Measurements from ENCODE around the gene SPATS2. TPM values are rescaled to one million over a fixed set of nuclear protein-coding genes. Genes with fewer than 3 reads are reported as not detected.
"Not testable (repeated sequence)": the region's sequence is repeated elsewhere in the genome, so short reads cannot be mapped to it uniquely, and the experiment has no call there.

SPATS2 gene
- total RNA-seq, 1 experiment from 2014 or later, result 50.7 TPM

DNA sequence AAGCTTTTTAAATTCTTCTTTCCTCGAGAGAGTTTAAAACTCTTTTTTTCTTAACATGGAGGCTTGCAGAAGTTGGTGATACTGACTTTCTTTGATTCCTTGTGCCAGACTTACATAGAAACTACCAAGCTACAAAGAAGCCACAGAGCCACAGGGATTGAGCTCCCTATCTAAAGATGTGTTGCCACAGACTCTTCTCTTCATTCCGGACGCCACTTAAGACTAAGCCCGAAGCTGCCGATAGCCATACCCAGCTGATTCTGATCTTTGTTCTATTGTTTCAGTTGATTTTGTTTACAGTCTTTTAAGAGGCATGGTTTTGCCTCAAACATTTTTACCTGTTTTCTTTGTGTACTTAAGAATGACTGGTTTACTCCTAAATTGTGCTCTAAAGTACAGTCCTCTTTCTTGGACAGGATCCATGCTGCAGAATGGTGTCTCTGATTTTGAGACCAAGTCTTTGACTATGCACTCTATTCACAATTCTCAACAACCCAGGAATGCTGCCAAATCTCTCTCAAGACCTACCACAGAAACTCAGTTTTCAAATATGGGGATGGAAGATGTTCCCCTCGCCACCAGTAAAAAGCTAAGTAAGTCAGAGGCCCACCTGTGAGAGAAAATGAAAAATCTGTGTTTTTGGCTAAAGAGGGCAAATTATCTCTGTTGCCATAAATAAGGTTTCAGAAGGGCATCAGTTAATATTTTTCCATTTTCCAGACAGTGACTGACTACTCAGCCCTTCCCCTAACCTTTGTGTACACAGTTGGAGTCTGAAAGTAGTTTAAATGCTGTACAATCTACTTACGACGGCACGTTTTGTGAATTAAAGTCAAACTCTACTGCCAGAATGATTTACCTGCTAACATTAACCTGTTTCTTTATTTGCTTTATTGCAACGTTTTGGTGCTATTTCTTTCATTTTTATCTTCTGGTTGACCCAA lies 129.4 kb downstream of the SPATS2 start:
- peaks cover 53% of the 10 kb centered on the region; the same call in 1 of the 2 replicates for H3K36me3 ChIP-seq (ENCODE audit: insufficient read depth, low read length)
- no peak for DNase-seq
- H3K9me2 ChIP-seq (replicated peaks; ENCODE audit: insufficient read depth, low read length), result no peaks in the 10 kb centered on the region
- H3K4me1 ChIP-seq (ENCODE audit: low read length), result no peaks in the 10 kb centered on the region
- H3K9me3 ChIP-seq (ENCODE audit: low read length), result no peaks in the 10 kb centered on the region
- no peaks in the 10 kb centered on the region for H4K20me1 ChIP-seq (ENCODE audit: insufficient read depth, low read depth, low read length)
- peaks cover 9% of the 10 kb centered on the region; the same call in 1 of the 2 replicates for H3K79me2 ChIP-seq (ENCODE audit: low read length)
- no peak overlapping the region for H3K4me3 ChIP-seq (ENCODE audit: low read length)
- H3K27ac ChIP-seq (ENCODE audit: low read length), result no peak overlapping the region
- H3K4me2 ChIP-seq (ENCODE audit: low read depth, low read length, poor library complexity, severe bottlenecking), result no peak overlapping the region
- H2AFZ ChIP-seq (ENCODE audit: low read length), result no peak overlapping the region
- H3K27me3 ChIP-seq (ENCODE audit: low read length), result no peaks in the 10 kb centered on the region
- no peak overlapping the region for H3K9ac ChIP-seq (ENCODE audit: low read length)

DNA sequence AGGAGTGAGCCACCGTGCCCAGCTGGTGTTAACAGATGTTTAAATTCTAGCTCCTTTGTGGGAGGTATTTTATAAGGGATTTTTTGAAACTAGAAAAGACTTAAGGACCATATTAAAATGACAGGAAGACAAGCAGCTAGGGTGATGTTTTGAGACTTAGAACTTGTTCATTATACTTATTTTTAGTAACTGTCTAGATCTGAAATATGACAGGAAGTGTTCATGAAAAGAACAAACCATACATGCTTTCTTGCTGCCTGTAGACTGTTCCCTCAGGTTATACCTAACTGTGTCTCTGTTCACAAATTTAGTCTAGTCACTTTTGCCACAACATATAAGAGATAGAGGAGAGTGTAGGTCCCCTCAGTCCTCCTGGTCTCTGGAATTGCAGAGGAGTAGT lies 134.6 kb downstream of the SPATS2 start:
- DNase-seq, result no peak
- Histone ChIP-seq H3K79me2 (ENCODE audit: low read length) (peaks cover 4% of the 10 kb centered on the region; the same call in 1 of the 2 replicates), H3K9me2 (replicated peaks; ENCODE audit: insufficient read depth, low read length) (no peaks in the 10 kb centered on the region), H3K4me1 (ENCODE audit: low read length) (peaks cover 11% of the 10 kb centered on the region), H3K27ac (ENCODE audit: low read length) (no peak overlapping the region), H2AFZ (ENCODE audit: low read length) (no peak overlapping the region), H4K20me1 (ENCODE audit: insufficient read depth, low read depth, low read length) (no peaks in the 10 kb centered on the region), H3K4me2 (ENCODE audit: low read depth, low read length, poor library complexity, severe bottlenecking) (no peak overlapping the region), H3K9me3 (ENCODE audit: low read length) (no peaks in the 10 kb centered on the region), H3K4me3 (ENCODE audit: low read length) (no peak overlapping the region), H3K27me3 (ENCODE audit: low read length) (no peaks in the 10 kb centered on the region), H3K36me3 (ENCODE audit: insufficient read depth, low read length) (peaks cover 40% of the 10 kb centered on the region), H3K9ac (ENCODE audit: low read length) (no peak overlapping the region)

DNA sequence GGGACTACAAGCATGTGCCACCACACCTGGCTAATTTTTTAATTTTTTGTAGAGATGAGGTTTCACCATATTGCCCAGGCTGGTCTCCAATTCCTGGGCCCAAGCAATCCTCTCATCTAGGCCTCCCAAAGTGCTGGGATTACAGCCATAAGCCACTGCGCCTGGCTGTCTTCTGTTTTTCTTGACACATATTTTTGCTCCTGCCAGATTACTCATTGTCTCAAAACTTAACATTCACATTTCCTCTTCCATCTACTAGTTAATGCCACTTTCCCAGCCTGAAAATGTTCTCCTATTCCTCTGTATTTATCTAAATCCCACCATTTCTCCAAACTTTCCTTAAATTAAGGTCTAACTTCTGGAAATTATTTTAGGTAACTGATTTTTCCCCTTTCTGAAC lies 135.3 kb downstream of the SPATS2 start:
- no peak for DNase-seq
- Histone ChIP-seq H3K27ac (ENCODE audit: low read length) (no peak overlapping the region), H3K79me2 (ENCODE audit: low read length) (peaks cover 7% of the 10 kb centered on the region; the same call in 1 of the 2 replicates), H3K9ac (ENCODE audit: low read length) (no peak overlapping the region), H3K4me1 (ENCODE audit: low read length) (peaks cover 11% of the 10 kb centered on the region), H4K20me1 (ENCODE audit: insufficient read depth, low read depth, low read length) (no peaks in the 10 kb centered on the region), H3K4me2 (ENCODE audit: low read depth, low read length, poor library complexity, severe bottlenecking) (no peak overlapping the region), H3K9me3 (ENCODE audit: low read length) (no peaks in the 10 kb centered on the region), H3K4me3 (ENCODE audit: low read length) (no peak overlapping the region), H3K9me2 (replicated peaks; ENCODE audit: insufficient read depth, low read length) (no peaks in the 10 kb centered on the region), H2AFZ (ENCODE audit: low read length) (no peak overlapping the region), H3K36me3 (ENCODE audit: insufficient read depth, low read length) (peaks cover 37% of the 10 kb centered on the region), H3K27me3 (ENCODE audit: low read length) (no peaks in the 10 kb centered on the region)

DNA sequence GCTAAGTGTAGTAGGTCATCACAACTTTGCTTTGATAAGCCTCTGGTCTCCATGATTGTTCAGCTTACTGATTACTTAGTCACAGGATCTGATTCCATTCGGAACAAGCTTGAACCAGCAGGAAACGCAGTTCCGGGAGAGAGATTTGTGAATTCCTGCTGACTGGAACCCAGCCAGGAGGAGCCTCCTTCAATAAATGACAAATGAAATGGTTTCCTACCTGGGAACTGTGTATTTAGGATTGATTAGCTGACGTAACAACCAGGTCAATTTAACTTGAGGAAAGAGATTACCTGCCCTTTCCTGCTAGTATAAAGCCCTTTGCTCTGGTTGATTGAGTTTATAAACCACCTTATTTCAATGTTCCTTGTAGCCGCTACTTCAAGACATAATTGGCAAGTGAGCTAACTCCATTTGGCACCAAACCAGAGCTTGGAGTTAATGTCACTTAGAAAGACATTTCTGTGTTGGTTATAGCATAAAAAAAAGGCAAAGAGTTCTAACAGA lies 136.5 kb downstream of the SPATS2 start:
- peaks cover 7% of the 10 kb centered on the region; the same call in 1 of the 2 replicates for H3K79me2 ChIP-seq (ENCODE audit: low read length)
- no peak overlapping the region for H3K27ac ChIP-seq (ENCODE audit: low read length)
- no peaks in the 10 kb centered on the region for H3K27me3 ChIP-seq (ENCODE audit: low read length)
- no peak overlapping the region for H3K4me3 ChIP-seq (ENCODE audit: low read length)
- H3K4me2 ChIP-seq (ENCODE audit: low read depth, low read length, poor library complexity, severe bottlenecking), result no peak overlapping the region
- H3K9ac ChIP-seq (ENCODE audit: low read length), result no peak overlapping the region
- no peaks in the 10 kb centered on the region for H3K9me2 ChIP-seq (replicated peaks; ENCODE audit: insufficient read depth, low read length)
- peaks cover 33% of the 10 kb centered on the region for H3K36me3 ChIP-seq (ENCODE audit: insufficient read depth, low read length)
- no peak overlapping the region for H2AFZ ChIP-seq (ENCODE audit: low read length)
- H3K9me3 ChIP-seq (ENCODE audit: low read length), result no peaks in the 10 kb centered on the region
- H4K20me1 ChIP-seq (ENCODE audit: insufficient read depth, low read depth, low read length), result no peaks in the 10 kb centered on the region
- peaks cover 11% of the 10 kb centered on the region for H3K4me1 ChIP-seq (ENCODE audit: low read length)
- no peak for DNase-seq

DNA sequence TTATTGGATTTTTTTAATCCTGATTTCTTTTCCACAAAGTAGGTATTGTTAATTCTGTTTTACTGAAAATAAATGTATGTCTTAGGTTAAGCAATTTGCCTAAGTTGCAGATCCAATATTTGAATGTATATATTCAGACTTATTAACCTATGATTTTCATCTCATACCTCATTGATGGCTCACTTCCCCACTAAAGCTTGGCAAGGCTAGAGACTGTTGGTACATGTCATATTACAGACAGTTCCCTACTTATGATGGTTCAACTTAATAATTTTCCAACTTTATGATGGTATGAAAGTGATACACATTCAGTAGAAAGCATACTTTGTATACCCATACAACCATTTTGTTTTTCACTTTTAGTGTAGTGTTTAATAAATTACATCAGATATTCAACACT lies 138.4 kb downstream of the SPATS2 start:
- H3K4me2 ChIP-seq (ENCODE audit: low read depth, low read length, poor library complexity, severe bottlenecking), result no peak overlapping the region
- peak overlapping the region; percentile 40 for H3K27ac ChIP-seq (ENCODE audit: low read length)
- no peak overlapping the region for H3K9ac ChIP-seq (ENCODE audit: low read length)
- DNase-seq, result no peak
- no peak overlapping the region for H3K4me3 ChIP-seq (ENCODE audit: low read length)
- H3K27me3 ChIP-seq (ENCODE audit: low read length), result no peaks in the 10 kb centered on the region
- peaks cover 21% of the 10 kb centered on the region for H3K36me3 ChIP-seq (ENCODE audit: insufficient read depth, low read length)
- H4K20me1 ChIP-seq (ENCODE audit: insufficient read depth, low read depth, low read length), result no peaks in the 10 kb centered on the region
- no peaks in the 10 kb centered on the region for H3K9me3 ChIP-seq (ENCODE audit: low read length)
- peaks cover 5% of the 10 kb centered on the region; the same call in 1 of the 2 replicates for H3K79me2 ChIP-seq (ENCODE audit: low read length)
- no peaks in the 10 kb centered on the region for H3K9me2 ChIP-seq (replicated peaks; ENCODE audit: insufficient read depth, low read length)
- no peak overlapping the region for H2AFZ ChIP-seq (ENCODE audit: low read length)
- peaks cover 16% of the 10 kb centered on the region for H3K4me1 ChIP-seq (ENCODE audit: low read length)

DNA sequence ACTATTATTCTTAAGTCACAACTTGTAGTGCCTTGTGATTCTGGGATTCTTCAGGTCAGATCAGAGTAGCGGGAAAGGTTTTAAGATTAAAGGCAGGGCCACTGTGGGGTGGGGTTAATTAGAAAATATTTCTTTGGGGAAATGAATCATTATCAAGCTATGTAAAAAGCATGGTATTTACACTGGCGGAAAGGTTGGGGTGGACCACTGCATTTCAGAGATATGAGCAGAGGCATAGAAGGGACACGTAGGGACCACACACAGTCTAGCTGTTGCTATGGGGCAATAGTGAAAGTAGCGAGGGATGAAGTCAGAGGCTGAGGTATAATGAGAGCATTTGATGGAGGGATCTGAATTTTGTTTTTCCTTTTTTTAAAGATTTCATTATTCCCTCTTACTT lies 139.9 kb downstream of the SPATS2 start:
- Histone ChIP-seq H3K36me3 (ENCODE audit: insufficient read depth, low read length) (peaks cover 11% of the 10 kb centered on the region), H3K9ac (ENCODE audit: low read length) (no peak overlapping the region), H3K9me2 (replicated peaks; ENCODE audit: insufficient read depth, low read length) (no peaks in the 10 kb centered on the region), H3K9me3 (ENCODE audit: low read length) (no peaks in the 10 kb centered on the region), H3K27ac (ENCODE audit: low read length) (no peak overlapping the region), H3K4me2 (ENCODE audit: low read depth, low read length, poor library complexity, severe bottlenecking) (no peak overlapping the region), H3K27me3 (ENCODE audit: low read length) (no peaks in the 10 kb centered on the region), H3K4me3 (ENCODE audit: low read length) (no peak overlapping the region), H3K4me1 (ENCODE audit: low read length) (peaks cover 20% of the 10 kb centered on the region), H4K20me1 (ENCODE audit: insufficient read depth, low read depth, low read length) (no peaks in the 10 kb centered on the region), H2AFZ (ENCODE audit: low read length) (no peak overlapping the region), H3K79me2 (ENCODE audit: low read length) (peaks cover 5% of the 10 kb centered on the region; the same call in 1 of the 2 replicates)
- DNase-seq, result no peak

DNA sequence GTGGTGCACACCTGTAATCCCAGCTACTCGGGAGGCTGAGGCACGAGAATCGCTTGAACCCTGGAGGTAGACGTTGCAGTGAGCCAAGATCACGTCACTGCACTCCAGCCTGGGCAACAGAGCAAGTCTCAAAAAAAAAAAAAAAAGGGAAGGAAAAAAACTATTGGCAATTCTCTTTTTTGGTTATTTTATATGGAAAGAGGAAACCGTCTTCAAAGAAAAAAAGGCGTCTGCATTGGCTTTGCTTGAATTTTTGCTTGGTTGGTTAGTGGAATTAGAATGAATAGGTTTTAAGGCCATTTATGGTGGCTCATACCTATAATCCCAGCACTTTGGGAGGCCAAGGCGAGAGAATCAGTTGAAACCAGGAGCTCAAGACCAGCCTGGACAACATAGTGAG lies 142.4 kb downstream of the SPATS2 start:
- not testable (repeated sequence) for DNase-seq; H3K27ac ChIP-seq (ENCODE audit: low read length); H3K4me3 ChIP-seq (ENCODE audit: low read length); H3K9me2 ChIP-seq (replicated peaks; ENCODE audit: insufficient read depth, low read length); H3K9ac ChIP-seq (ENCODE audit: low read length); H4K20me1 ChIP-seq (ENCODE audit: insufficient read depth, low read depth, low read length); H3K4me2 ChIP-seq (ENCODE audit: low read depth, low read length, poor library complexity, severe bottlenecking); H2AFZ ChIP-seq (ENCODE audit: low read length); H3K9me3 ChIP-seq (ENCODE audit: low read length); H3K27me3 ChIP-seq (ENCODE audit: low read length); H3K79me2 ChIP-seq (ENCODE audit: low read length)
- H3K36me3 ChIP-seq (ENCODE audit: insufficient read depth, low read length), result peaks cover 20% of the 10 kb centered on the region
- H3K4me1 ChIP-seq (ENCODE audit: low read length), result peaks cover 24% of the 10 kb centered on the region

DNA sequence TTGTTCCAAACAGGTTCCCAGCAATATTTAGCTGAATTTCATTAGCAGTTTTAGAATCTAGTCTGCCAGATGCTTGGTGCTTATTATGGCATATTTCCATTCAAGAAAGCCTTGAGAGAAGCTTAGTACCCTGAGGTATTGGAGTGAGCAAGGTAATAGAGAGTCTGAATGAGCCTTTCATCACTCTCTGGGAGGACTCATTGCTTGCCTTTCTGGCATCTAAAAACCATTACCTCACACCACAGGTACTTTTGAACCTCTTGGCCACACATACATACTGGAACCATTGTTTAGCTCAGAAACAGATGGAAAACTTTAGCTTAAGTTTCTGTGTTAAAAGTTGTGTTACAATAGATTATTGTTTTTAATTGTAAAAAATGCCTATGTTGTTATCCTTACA lies 144.1 kb downstream of the SPATS2 start:
- H3K4me1 ChIP-seq (ENCODE audit: low read length), result peaks cover 21% of the 10 kb centered on the region
- H3K4me3 ChIP-seq (ENCODE audit: low read length), result no peak overlapping the region
- H3K36me3 ChIP-seq (ENCODE audit: insufficient read depth, low read length), result peaks cover 17% of the 10 kb centered on the region; the same call in 1 of the 2 replicates
- no peak for DNase-seq
- H4K20me1 ChIP-seq (ENCODE audit: insufficient read depth, low read depth, low read length), result no peaks in the 10 kb centered on the region
- no peaks in the 10 kb centered on the region for H3K9me3 ChIP-seq (ENCODE audit: low read length)
- H2AFZ ChIP-seq (ENCODE audit: low read length), result no peak overlapping the region
- no peak overlapping the region for H3K9ac ChIP-seq (ENCODE audit: low read length)
- peak overlapping the region; percentile 24; the same call in 1 of the 2 replicates for H3K27ac ChIP-seq (ENCODE audit: low read length)
- H3K79me2 ChIP-seq (ENCODE audit: low read length), result peaks cover 11% of the 10 kb centered on the region; the same call in 1 of the 2 replicates
- H3K4me2 ChIP-seq (ENCODE audit: low read depth, low read length, poor library complexity, severe bottlenecking), result no peak overlapping the region
- no peaks in the 10 kb centered on the region for H3K27me3 ChIP-seq (ENCODE audit: low read length)
- no peaks in the 10 kb centered on the region for H3K9me2 ChIP-seq (replicated peaks; ENCODE audit: insufficient read depth, low read length)
